Epithelial cell of proximal tubule (primary cell): ENCODE results near the gene PLEKHA4. TPM values are rescaled to one million over a fixed set of nuclear protein-coding genes. Genes with fewer than 3 reads are reported as not detected.
"Not testable (repeated sequence)": the region's sequence is repeated elsewhere in the genome, so short reads cannot be mapped to it uniquely, and the experiment has no call there.

Source experiments
- DNase-seq: peaks from one replicate; pipeline ENCODE4 v3.0.0-alpha.2; 2011; ENCODE audit warnings: low read depth
- H3K4me3 ChIP-seq: 2 replicates; pipeline ENCODE4 v1.5.1; 2011; ENCODE audit warnings: low read depth, mild to moderate bottlenecking, low read length
- CTCF ChIP-seq: conservative IDR thresholded peaks from 2 replicates; pipeline ENCODE4 v1.5.1; 2012; ENCODE audit warnings: low read depth, mild to moderate bottlenecking, low read length
- total RNA-seq: library from RNA; depleted of rRNA; stranded (reverse); fragments of >200 nt; gene quantifications from 2 replicates; pipeline ENCODE4 v1.2.3, GENCODE V29; 2015

Gene PLEKHA4
- total RNA-seq, 1 donor from 2014 or later, result 5.0 TPM

DNA sequence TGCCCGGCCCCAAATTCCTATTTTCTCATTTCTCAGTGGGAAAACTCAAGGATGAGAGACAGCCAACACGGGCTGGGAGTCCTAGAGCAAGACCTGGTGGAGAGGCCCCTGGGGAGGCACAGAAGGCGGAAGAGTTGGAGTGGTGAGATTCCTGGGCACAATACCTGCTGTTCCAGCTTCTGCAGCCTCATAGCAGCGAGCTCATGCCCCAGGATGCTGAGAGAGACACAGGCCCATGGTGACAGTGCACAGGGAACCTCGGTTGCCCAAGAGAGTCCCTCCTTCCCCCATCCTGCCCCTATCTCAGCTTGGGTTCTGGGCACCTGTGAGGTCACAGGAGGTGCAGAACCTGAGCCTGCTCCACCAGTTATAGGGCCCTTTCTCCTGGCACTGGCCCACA lies 28.8 kb upstream of the PLEKHA4 start:
- DNase-seq, result no peak
- TF ChIP-seq CTCF, result no peak
- H3K4me3 ChIP-seq, result no peak overlapping the region

DNA sequence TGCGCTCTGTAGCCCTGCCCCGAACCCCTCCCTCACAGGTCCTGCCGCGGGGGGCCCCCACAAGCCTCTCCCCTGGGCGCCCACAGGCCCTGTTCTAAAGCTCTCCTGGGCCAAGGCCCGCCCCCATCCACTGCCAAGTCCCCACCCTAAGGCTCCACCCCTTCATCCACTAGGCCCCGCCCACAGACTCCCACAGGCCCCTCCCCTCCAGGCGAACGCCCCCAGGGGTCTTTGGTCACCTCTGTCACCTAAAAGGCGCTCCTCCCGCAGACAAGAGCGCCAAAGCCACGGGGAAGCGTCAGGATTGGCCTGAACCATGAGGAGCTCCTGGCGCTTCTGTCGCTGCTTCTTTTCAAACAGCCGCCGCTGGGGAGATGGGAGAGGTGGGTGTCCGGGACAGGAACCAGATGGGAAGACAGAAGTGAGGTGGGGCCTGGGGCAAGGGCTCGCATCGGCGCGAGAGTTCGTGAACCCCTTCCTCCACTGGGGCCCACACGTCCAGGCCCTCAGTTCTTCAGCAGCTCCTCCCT lies 27.8 kb upstream of the PLEKHA4 start:
- DNase-seq, result no peak
- TF ChIP-seq CTCF, result no peak
- H3K4me3 ChIP-seq, result no peak overlapping the region

DNA sequence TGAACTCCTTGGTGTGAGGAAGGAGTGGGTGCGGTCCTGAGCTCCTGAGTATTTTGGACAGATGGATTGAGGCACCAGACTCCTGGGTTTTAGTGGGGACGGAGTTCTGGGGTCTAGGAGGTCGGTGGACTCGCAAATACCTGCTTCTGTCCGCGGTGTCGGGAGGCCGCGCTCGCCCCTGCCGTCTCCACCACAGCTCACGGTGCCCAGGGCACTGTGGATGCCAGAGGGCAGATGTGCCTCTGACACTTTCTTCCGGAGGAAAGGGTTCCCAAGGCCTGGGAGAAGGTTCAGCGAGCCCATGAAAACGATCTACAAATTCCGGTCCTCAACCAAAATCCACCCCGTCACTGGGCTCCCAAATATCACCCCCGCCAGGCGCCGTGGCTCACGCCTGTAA lies 26.8 kb upstream of the PLEKHA4 start:
- no peak overlapping the region for H3K4me3 ChIP-seq
- TF ChIP-seq CTCF, result no peak
- no peak for DNase-seq

- no peak for DNase-seq
- no peak for TF ChIP-seq CTCF
- H3K4me3 ChIP-seq, result no peak overlapping the region
These were observed 22.1 kb upstream of the PLEKHA4 start for GRCh38 chr19:48890551-48890950.

- H3K4me3 ChIP-seq, DNase-seq: not testable (repeated sequence)
These were observed 21.1 kb upstream of the PLEKHA4 start for GRCh38 chr19:48889496-48889895.

- TF ChIP-seq CTCF, result no peak
- H3K4me3 ChIP-seq, result no peak overlapping the region
- no peak for DNase-seq
These were observed 19.6 kb upstream of the PLEKHA4 start for GRCh38 chr19:48887861-48888612.

- DNase-seq, result no peak
- H3K4me3 ChIP-seq, result no peak overlapping the region
- no peak for TF ChIP-seq CTCF
These were observed 15.3 kb upstream of the PLEKHA4 start for GRCh38 chr19:48883726-48884125.
